HG03025 (cell line): ENCODE measurements around the gene CDKN1C.

ENCODE experiments used
- ATAC-seq: cut with Tn5 transposase; IDR thresholded peaks from one replicate; pipeline ENCODE4 v1.9.1; 2021; ENCODE audit warnings: mild to moderate bottlenecking, moderate library complexity; ENCODE audit not compliant: unreplicated experiment, low FRiP score

CDKN1C gene

DNA sequence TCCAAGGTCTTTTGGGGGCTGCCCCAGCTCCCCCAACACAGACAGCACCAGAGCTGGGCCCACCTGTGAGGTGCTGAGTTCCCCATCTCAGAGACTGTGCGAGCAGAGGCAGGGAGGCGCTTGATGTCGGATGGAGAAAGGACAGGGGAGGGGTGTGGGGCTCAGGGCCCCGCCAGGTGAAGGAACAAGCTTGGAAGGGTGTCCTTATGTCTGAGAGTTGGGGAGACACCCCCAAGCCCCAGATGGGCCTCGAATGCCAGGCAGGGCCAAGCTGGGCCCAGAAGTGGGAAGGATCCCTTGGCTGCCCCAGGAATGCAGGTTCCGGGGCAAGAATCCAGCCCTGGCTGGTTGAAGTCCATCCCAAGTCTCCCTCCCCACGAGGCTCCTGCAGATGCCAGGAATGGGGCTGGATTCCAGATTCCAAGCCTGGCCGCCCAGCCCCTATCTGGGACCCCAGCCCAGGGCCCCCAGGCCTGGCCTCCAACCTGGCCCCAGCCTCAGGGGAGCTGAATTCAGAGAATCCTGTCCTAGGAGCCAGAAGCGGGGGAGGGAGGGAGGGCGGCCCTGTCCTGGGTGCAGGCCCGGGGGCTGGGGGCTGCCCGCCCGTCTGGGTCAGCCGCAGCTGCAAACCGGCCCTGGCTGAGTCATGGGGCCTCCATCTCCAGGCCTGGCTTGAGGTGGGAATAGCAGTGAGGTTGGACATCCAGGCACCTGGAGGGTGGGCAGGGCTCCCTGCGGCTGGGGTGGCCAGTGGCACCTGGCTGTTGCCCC lies 50.9 kb downstream of the CDKN1C start:
- ATAC-seq: no peak

DNA sequence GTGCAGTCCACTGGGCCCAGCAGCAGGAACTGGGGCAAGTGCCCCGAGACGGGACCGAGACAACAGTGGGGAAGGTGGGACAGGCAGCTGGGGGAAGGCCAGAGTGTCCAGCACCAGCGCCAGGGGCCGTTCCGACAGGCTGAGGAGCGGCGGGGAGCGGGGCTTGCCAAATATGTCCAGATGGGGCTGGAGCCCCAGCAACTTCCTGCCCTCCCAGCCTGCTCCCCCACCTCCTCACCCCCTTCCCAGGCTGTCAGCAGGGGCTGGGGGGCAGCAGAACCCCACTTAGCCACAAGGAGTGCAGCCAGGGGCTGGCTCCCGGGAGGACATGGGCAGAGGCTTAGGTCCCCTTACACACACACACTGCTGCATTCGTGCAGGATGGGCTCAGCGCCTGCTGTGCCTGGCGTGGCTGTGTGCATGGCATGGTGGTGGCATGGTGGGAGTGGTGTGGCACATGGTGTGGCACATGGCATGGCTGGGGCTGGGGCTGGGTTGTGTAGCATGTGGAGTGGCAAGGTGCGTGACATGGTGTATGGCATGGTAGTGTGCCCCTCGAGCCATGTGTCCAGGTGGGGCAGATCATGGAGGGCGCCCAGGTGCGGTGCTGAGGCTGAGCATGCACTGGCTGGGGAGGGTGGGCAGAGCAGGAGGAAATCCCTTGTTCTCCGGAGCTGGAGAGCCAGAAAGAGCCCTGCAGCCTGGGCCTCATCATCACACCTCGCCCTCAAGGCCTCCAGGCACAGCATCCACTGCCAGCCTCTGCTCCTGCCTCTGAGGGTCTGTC lies 51.7 kb downstream of the CDKN1C start:
- ATAC-seq: no peak
